Lower leg skin (tissue), 4 donors: ENCODE measurements around the gene RITA1. TPM values are rescaled to one million over a fixed set of nuclear protein-coding genes. Genes with fewer than 3 reads are reported as not detected.
A peak's percentile ranks its signal among the peaks of the same experiment; 100 is the strongest.

Source experiments
- DNase-seq, 2 donors: peaks; one replicate each; pipeline ENCODE4 v3.0.0-alpha.2; 2019; ENCODE audit warnings: low spot score in 2 of 2
- H3K4me3 ChIP-seq: fragments of 200-600 bp; sonication (generic); 2 replicates; pipeline ENCODE4 v1.5.1; 2017; ENCODE audit warnings: mild to moderate bottlenecking, low read depth; ENCODE audit not compliant: poor library complexity, severe bottlenecking
- CTCF ChIP-seq, 3 donors: fragments of 450-650 bp; IDR thresholded peaks; one replicate each; pipeline ENCODE4 v1.5.1; 2016; ENCODE audit warnings: antibody characterized with exemption in 3 of 3, mild to moderate bottlenecking in 3 of 3, moderate library complexity in 2 of 3
- POLR2A ChIP-seq, 2 donors: fragments of 450-650 bp; IDR thresholded peaks; one replicate each; pipeline ENCODE4 v1.6.1; 2016 to 2017; ENCODE audit warnings: antibody characterized with exemption in 2 of 2, mild to moderate bottlenecking in 1 of 2, moderate library complexity in 1 of 2
- WGBS, 2 donors: methylation state at CpG; one replicate each; pipeline ENCODE4 v1.1.5; 2018; 5-methylcytosine and 5-hydroxymethylcytosine counted together
- intact Hi-C: fragments of 100-400 bp; cut with DNase I; formaldehyde crosslinking; loops from one replicate; pipeline ENCODE4 v1.15.0; 2023; ENCODE audit warnings: low total_unique reads
- total RNA-seq, 4 donors: library from RNA; depleted of rRNA; stranded (reverse); fragments of >200 nt; gene quantifications; one replicate each; pipeline ENCODE4 v1.1.0, GENCODE V29; 2016

RITA1 gene
- total RNA-seq, 4 donors from 2014 or later, result 14.5 to 25.8 (median 18.8) TPM

- no peak for TF ChIP-seq POLR2A (IDR thresholded peaks at IDR 0.05)
- no peak for TF ChIP-seq CTCF (IDR thresholded peaks at IDR 0.05)
- intact Hi-C loops, result loop anchor here (10.0 kb wide), 1 partner anchor 139 kb away; the partner anchor contains the start of gene SLC8B1
- WGBS, 2 donors, result 97% methylated on average over 13 of the region's 13 CpGs
These were observed 10.1 kb downstream of the RITA1 start for GRCh38 chr12:113195598-113195997.

GRCh38 chr12:113196582-113196981, 11.1 kb downstream of the RITA1 start:
- no peak for DNase-seq
- TF ChIP-seq POLR2A (IDR thresholded peaks at IDR 0.05), result no peak
- no peak for TF ChIP-seq CTCF (IDR thresholded peaks at IDR 0.05)
- intact Hi-C loops, result loop anchor here (10.0 kb wide), 1 partner anchor 138 kb away; the partner anchor contains the start of gene SLC8B1
- no peak overlapping the region for H3K4me3 ChIP-seq
- 59 to 62% methylated on average over 3 to 7 of the region's 7 CpGs for WGBS, 2 donors

More at GRCh38 chr12:113195598-113195997, 10.1 kb downstream of the RITA1 start:
- no peak for DNase-seq
- no peak overlapping the region for H3K4me3 ChIP-seq

- TF ChIP-seq POLR2A (IDR thresholded peaks at IDR 0.05), result no peak
- TF ChIP-seq CTCF (IDR thresholded peaks at IDR 0.05), result no peak
- 22 to 23% methylated on average over 4 of the region's 4 CpGs for WGBS, 2 donors
- H3K4me3 ChIP-seq, result no peak overlapping the region
- intact Hi-C loops, result loop anchor here (10.0 kb wide), 1 partner anchor 138 kb away; the partner anchor contains the start of gene SLC8B1
- DNase-seq, result peak; percentile 78 to 93
These were observed 11.5 kb downstream of the RITA1 start for GRCh38 chr12:113196990-113197389.

GRCh38 chr12:113197518-113198077, 12.1 kb downstream of the RITA1 start:
- intact Hi-C loops, result loop anchor here (10.0 kb wide), 1 partner anchor 137 kb away; the partner anchor contains the start of gene SLC8B1
- TF ChIP-seq CTCF (IDR thresholded peaks at IDR 0.05) (no peak), POLR2A (IDR thresholded peaks at IDR 0.05) (no peak)
- no peak for DNase-seq
- 93% methylated on average over 8 of the region's 8 CpGs for WGBS, 2 donors
- no peak overlapping the region for H3K4me3 ChIP-seq

GRCh38 chr12:113198296-113198695, 12.8 kb downstream of the RITA1 start:
- no peak for DNase-seq
- TF ChIP-seq POLR2A (IDR thresholded peaks at IDR 0.05) (no peak), CTCF (IDR thresholded peaks at IDR 0.05) (no peak)
- 51 to 76% methylated on average over 1 of the region's 1 CpG for WGBS, 2 donors
- H3K4me3 ChIP-seq, result no peak overlapping the region
- intact Hi-C loops, result loop anchor here (10.0 kb wide), 1 partner anchor 137 kb away; the partner anchor contains the start of gene SLC8B1
